GM21786 (cell line): ENCODE results near the gene HMBS.
A peak's percentile ranks its signal among the peaks of the same experiment; 100 is the strongest.
"Not testable (repeated sequence)": the region's sequence is repeated elsewhere in the genome, so short reads cannot be mapped to it uniquely, and the experiment has no call there.

Experiments used
- ATAC-seq: cut with Tn5 transposase; IDR thresholded peaks from one replicate; pipeline ENCODE4 v1.9.1; 2021; ENCODE audit not compliant: unreplicated experiment

The HMBS gene

DNA sequence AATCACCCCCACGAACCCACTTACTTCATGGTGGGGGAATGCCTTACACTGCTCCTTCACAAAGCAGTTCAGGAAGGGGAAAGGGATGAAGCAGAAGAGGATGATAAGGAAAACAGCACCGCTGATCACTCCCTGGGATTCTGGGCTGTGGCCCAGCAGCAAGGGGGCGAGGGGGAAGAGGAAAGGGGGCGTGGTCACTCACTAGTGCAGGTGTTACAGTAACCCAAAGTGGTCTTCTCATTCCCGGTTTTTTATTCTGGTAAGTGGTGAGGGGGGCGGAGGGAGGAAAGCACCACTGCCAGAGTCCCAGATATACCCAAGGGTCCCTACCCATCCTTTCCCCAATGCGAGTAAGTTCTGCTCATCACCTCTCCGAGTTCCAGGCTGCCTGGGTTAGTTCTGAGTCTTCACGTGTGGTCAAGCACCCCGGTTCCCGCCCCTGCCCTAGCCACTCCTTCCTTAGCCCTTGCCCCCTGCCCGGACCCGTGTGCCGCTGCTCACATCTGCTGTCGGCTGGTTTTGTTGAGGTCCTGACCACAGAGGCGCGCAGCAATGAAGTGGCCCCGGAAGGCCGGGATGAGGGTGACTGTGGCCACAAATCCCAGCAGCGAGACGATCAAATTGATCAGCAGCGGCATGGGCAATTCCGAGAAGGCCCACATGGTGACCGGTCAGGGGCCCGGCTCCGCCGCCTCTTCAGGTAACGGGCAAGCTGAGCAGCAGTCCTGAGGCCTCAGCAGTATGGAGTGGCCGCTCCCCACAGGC is 16.5 kb downstream of the HMBS start:
- peak; percentile 15 for ATAC-seq

DNA sequence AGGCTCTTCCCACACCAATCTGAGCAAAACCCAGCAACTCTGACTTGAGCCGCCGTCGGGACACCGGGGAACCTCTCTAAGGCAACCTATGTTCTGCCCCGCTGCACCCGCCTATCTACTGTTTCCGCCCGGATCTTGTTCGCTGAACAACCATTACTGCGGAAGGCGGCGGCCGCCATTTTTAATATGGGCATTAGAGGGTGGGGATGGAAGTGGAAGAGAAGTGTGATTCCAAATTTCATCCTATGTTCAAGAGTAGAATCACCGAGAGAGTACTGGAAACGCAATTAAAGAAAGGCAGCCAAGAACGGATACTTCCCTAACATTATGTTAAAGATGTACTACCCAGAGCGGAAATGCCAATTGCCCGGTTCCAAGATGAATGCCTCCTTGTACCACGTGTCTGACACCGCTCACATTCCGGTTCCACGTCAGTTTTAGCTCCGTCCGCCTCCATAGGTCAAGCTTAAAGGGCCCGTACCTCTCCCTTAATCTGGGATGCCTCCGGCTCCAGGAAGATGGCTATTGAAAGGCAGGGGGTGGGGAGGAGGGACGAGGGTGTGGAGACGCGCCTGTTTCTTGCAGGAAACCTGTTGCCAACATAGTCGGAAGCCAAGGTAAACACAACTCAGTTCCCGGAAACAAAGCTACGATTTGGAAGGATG is 17.2 kb downstream of the HMBS start, which contains the start of gene DPAGT1:
TSS of gene DPAGT1 (minus strand) at position 95 of the 665 bp plus-strand sequence. CDS start 198 bp downstream, outside the sequence.
- ATAC-seq: peak; percentile 81

- ATAC-seq: not testable (repeated sequence)
Observed at GRCh38 chr11:119103161-119103664, 18.5 kb downstream of the HMBS start.

DNA sequence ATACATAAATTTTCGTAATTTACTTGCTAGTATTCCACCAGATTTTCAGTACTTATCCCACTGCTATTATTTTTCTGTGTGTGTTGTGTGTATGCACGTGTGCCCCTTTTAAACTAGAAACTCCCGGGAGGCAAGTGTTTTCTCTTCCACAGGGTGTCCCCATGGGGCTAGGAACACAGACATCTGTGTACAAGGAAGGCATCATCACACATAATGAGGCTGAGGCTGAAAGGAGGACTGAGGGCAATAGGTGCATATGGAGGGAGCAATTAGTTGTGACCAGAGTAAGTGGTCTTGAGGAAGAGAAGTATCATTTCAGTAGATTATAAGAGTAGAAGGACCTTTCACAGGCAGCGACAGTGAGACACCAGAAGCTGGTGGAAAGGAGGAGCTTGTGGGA is 19.1 kb downstream of the HMBS start:
- ATAC-seq: no peak

- ATAC-seq: peak; percentile 71
Observed at GRCh38 chr11:119106564-119107537, 22.2 kb downstream of the HMBS start, which contains the start of gene C2CD2L. Gene C2CD2L (plus strand): TSS chr11:119107344. CDS start chr11:119107742, 398 bp downstream.

GRCh38 chr11:119107538-119108145 is 23.0 kb downstream of the HMBS start:
- no peak for ATAC-seq

DNA sequence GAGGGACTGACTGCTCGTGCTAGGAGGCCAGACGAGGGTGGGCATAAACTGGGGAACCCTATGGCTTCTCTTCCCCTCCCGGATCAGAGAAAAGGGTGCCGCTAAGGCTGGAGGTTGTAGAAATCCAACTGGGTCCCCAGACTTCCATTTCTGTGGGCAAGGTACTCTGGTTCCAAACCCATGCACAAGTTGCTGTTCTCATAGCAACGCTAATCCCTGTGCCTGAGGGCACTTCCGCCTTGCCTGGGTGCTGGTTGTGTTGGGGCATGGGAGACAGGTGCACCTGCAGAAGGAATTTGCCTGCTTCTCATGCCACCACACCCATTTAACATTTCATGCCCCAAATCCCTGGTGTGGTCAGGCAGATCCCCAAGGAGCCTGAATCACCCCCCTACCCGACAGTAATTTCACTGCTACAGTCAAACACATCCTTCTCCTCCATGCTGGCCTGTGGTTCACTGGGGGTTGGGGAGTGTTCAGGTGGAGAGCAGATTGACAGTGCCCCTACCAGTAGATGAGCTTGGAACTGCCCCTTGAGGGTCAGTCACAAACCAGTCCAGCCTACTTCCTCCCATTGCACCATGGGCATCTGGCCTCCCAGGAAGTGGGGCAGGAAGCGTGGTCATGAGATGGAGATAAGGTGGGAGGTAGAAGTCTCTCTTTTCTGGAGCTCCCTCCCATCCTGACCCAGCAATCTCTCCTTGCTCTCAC is 23.6 kb downstream of the HMBS start:
- ATAC-seq: no peak

GRCh38 chr11:119108857-119109221 is 24.2 kb downstream of the HMBS start:
- ATAC-seq: no peak

- ATAC-seq: no peak
Observed at GRCh38 chr11:119109843-119110242, 25.2 kb downstream of the HMBS start.

DNA sequence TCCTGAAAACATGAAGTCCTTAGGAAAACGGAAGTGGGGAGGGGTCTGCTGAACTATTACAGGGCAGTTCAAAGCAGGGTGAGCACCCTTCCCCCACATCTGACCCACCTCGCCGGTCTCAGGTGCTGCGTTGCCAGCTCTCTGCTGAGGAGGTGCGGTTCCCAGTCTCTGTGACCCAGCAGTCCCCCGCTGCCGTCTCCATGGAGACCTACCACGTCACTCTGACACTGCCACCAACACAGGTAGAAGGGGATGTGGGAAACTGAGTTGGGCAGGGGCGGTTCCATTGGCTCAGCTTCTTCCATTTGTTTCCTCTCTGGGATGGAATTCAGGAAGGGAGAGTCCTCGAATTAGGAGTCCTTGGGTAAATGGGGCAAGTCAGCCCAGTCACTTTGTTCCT is 25.8 kb downstream of the HMBS start:
- no peak for ATAC-seq

DNA sequence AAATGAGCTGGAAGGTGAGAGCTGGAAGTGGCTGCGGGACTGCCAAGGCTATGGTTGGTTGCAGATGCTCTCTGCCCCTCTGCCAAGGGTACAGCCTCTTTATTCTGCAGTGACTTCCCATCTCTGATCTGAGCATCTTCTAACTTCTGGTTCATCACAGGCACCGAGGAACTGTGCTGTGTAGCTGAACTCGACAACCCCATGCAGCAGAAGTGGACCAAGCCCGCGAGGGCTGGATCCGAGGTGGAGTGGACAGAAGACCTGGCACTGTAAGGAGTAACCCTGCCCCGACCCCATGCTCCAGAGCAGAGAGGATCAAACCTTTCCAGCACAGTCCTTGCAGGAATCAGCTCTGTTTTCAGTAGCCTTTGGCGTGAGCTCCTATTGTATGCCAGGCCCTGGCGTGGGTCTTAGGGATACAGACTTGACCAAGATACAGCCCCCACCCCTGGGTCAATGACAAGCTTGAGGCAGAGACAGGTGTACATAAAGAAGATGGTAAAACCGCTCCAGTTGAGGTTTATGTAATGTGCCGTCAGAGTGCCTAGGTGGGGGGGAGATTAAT is 26.8 kb downstream of the HMBS start:
- ATAC-seq: no peak

DNA sequence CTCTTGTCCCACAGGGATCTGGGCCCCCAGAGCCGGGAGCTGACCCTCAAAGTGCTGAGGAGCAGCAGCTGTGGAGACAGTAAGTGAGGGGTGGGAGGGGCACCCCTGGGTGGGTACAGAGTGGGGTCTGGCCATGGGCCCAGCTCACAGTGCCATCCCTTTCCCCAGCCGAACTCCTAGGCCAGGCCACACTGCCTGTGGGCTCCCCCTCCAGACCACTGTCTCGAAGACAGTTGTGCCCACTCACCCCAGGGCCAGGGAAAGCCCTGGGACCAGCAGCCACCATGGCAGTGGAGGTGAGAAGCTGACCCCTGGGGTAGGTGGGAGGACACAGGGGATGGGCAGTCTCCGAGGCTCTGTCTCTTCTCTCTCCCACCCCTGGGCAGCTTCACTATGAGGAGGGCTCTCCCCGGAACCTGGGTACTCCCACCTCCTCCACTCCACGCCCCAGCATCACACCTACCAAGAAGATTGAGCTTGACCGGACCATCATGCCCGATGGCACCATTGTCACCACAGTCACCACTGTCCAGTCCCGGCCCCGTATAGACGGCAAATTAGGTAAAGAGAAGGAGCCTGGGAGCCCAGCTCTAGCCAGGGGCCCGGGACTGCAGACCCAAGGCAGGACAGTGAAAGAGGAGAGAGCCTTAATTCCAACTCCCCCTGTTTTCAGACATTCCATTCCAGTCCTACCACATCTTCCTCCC is 27.8 kb downstream of the HMBS start:
- ATAC-seq: no peak

DNA sequence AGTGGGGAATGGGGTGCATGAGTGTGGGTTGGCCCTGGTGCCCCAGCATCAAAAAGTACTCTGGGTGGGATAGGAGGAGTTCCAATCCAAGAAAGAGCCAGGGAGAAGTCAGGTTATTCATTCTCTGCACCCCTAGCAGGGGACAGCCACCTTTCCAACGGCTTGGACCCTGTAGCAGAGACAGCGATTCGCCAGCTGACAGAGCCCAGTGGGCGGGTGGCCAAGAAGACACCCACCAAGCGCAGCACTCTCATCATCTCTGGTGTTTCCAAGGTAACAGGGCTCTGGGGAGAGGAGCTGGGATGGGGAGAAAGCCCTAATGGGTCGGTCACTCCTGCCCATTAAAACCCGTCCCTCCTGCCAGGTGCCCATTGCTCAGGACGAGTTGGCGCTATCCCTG is 29.0 kb downstream of the HMBS start:
- ATAC-seq: no peak

- ATAC-seq: no peak
Observed at GRCh38 chr11:119114351-119114750, 29.7 kb downstream of the HMBS start.

GRCh38 chr11:119115484-119116234 is 31.0 kb downstream of the HMBS start:
- ATAC-seq: no peak

DNA sequence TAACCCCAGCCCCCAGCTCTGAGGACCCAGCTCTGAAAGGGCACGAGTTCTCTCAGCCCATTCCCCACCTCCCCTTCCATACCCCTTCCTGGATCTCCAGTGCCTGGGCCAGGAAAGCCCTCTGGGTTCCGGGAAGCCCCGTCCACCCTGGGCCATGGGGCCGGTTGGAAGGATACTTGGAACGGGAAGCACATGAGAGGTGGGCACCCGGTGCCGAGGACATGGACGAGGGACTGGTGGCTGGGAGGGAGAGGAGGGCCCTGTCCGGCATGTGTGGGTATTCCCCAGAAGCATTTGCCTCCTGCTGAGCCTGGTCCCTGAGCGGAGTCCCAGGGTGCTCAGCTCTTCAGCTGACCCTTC is 31.5 kb downstream of the HMBS start:
- ATAC-seq: no peak

DNA sequence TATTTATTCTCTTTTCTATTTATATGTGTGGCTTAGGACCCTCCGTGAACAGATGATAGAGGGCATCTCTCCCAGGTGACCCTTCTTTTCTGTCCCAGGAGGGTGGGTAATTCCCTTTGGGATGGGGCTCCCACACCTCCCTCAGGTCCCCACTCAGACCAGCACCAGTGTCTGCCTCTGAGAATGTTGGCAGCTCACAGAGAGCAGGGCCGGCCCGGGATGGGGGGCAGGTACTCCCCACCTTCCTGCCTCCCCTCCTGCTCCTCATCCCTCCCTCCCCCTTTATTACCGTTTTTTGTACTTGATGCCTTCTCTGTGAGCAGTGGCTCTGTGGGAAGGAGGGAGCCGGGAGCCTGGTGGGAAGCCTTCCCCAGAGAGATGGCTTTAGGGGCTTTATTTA is 31.9 kb downstream of the HMBS start:
- no peak for ATAC-seq

DNA sequence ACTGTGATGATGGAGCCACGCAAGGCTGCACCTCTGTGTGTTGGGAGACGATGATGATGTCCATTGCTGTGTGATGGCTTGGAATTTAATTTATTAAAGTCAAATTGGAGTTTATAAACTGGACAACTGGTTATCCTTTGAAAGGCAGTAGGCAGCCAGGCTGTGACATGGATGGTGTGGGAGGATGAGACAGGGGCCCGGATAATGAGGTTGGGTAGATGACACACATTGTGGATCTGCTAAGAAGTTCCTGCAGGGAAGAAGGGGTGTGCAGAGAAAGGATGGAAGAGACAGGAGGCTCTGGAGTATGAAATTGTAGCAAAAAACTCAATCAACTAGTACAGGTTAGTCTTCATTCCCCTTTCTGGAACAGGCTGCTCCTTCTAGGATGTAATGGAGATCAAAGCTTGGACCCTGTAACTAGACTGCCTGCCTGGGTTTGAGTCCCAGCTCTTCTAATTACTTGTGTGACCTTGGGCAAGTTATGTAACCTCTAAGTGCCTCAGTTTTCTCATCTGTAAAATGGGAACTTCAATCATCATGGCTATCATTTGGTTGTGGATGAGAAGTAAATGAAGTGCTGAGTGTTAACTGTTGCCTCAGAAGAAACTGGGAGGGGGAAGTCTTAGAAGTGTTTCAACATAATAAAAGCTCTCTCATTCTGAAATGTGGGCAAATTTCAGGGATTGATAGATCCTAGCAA is 32.5 kb downstream of the HMBS start:
- no peak for ATAC-seq
